ENCODE measurements around the gene HBG1. TPM values are rescaled to one million over a fixed set of nuclear protein-coding genes. Genes with fewer than 3 reads are reported as not detected.

The HBG1 gene
- total and polyA plus RNA-seq, 2 of the 8 experiments (the other 6 are each of a cell fraction or from before 2014, with no cell fraction given), result 0.26 TPM; not detected in 1

DNA sequence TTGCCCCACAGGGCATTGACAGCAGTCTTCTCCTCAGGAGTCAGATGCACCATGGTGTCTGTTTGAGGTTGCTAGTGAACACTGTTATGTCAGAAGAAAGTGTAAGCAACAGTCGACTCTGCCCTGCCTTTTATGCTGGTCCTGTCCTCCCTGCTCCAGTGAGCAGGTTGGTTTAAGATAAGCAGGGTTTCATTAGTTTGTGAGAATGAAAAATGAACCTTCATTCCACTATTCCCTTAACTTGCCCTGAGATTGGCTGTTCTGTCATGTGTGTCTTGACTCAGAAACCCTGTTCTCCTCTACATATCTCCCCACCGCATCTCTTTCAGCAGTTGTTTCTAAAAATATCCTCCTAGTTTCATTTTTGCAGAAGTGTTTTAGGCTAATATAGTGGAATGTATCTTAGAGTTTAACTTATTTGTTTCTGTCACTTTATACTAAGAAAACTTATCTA is 15.2 kb downstream of the HBG1 start, which contains the start of gene HBD:
Gene HBD, minus strand, starts transcription at position 103 of the 454 bp plus-strand sequence. Its CDS starts 50 bp downstream, at position 53.
- H4K91ac ChIP-seq (replicated peaks; ENCODE audit: insufficient read length, low read length), result no peak within 1 kb of the TSS
- 74% methylated on average over 2 of the region's 2 CpGs; no CpG with 5 or more reads in 1 of the 2 experiments for WGBS, 2 experiments (ENCODE audit: extremely low coverage in 1 of 2, insufficient coverage in 1 of 2, insufficient read length in 1 of 2, insufficient replicate concordance in 2 of 2, low coverage in 1 of 2, low lambda C conversion rate in 2 of 2, missing lambda C conversion rate in 1 of 2)
- no peak within 1 kb of the TSS for H2BK5ac ChIP-seq (ENCODE audit: low read depth, low read length)
- H4K8ac ChIP-seq (ENCODE audit: extremely low read depth, insufficient read depth, low read length), result no peak within 1 kb of the TSS
- no peaks in the 10 kb centered on the region for H3K36me3 ChIP-seq (ENCODE audit: control insufficient read depth in 2 of 4, insufficient read depth in 4 of 4, low read length in 3 of 4)
- CTCF ChIA-PET (ENCODE audit: partially characterized antibody), result interaction anchor here (0.6 kb wide), 1 partner anchor 624 kb away, joined by 3 read pairs; no protein-coding TSS in a partner anchor
- no peaks in the 10 kb centered on the region for H3K79me2 ChIP-seq (ENCODE audit: control insufficient read depth in 1 of 2, insufficient read depth in 2 of 2, low read length in 2 of 2)
- DNase-seq (ENCODE audit: low read depth in 1 of 2, low spot score in 2 of 2), result no peak
- H4K5ac ChIP-seq (ENCODE audit: insufficient read length, low read depth, low read length), result no peak within 1 kb of the TSS
- no peaks in the 10 kb centered on the region for H3K27me3 ChIP-seq (replicated peaks in 1 of 4; ENCODE audit: control insufficient read depth in 3 of 4, extremely low read depth in 1 of 4, insufficient read depth in 3 of 4, low read length in 3 of 4)
- FAIRE-seq, result no peak
- no peak within 1 kb of the TSS for H2AK5ac ChIP-seq (ENCODE audit: low read depth, low read length)
- no peak within 1 kb of the TSS for H3K4ac ChIP-seq (replicated peaks; ENCODE audit: insufficient read length, low read depth, low read length)
- H3K56ac ChIP-seq (replicated peaks; ENCODE audit: insufficient read length, low read depth, low read length), result no peak within 1 kb of the TSS
- H3K79me1 ChIP-seq (ENCODE audit: low read depth, low read length), result no peaks in the 10 kb centered on the region
- H3K9ac ChIP-seq (replicated peaks in 1 of 4; ENCODE audit: extremely low read depth in 1 of 4, low read depth in 3 of 4, low read length in 3 of 4), result no peak within 1 kb of the TSS
- H3K23me2 ChIP-seq (ENCODE audit: low read depth, low read length), result no peaks in the 10 kb centered on the region; the same call in 1 of the 2 replicates
- no peak within 1 kb of the TSS for H2BK15ac ChIP-seq (ENCODE audit: low read length)
- POLR2A ChIA-PET (ENCODE audit: partially characterized antibody), result no interaction called here
- H2BK120ac ChIP-seq (replicated peaks; ENCODE audit: low read depth, low read length), result no peak within 1 kb of the TSS
- no peak within 1 kb of the TSS for H2BK12ac ChIP-seq (ENCODE audit: low read depth, low read length)
- no peak within 1 kb of the TSS for H3K18ac ChIP-seq (ENCODE audit: extremely low read depth, low read length)
- H3K4me1 ChIP-seq (replicated peaks in 1 of 4; ENCODE audit: control insufficient read depth in 3 of 4, insufficient read depth in 4 of 4, low read length in 3 of 4), result no peaks in the 10 kb centered on the region
- H3K27ac ChIP-seq (ENCODE audit: low read depth, low read length), result no peak within 1 kb of the TSS
- H3K4me3 ChIP-seq (ENCODE audit: extremely low read depth in 1 of 4, insufficient read depth in 2 of 4, low read depth in 3 of 4, low read length in 4 of 4), result no peak within 1 kb of the TSS
- H3K14ac ChIP-seq (ENCODE audit: insufficient read length), result no peak within 1 kb of the TSS
- peak within 1 kb of the TSS; percentile 44; the same call in 1 of the 2 replicates for H2AFZ ChIP-seq (ENCODE audit: low read length)
- H4K20me1 ChIP-seq (replicated peaks in 1 of 2; ENCODE audit: control insufficient read depth in 1 of 2, insufficient read depth in 2 of 2, low read length in 2 of 2), result no peaks in the 10 kb centered on the region
- H2BK20ac ChIP-seq (ENCODE audit: low read length), result no peak within 1 kb of the TSS
- no peak within 1 kb of the TSS for H3K4me2 ChIP-seq (ENCODE audit: insufficient read depth in 1 of 2, low read depth in 2 of 2, low read length in 2 of 2)
- H3K9me3 ChIP-seq (ENCODE audit: insufficient read depth in 2 of 2, low read depth in 1 of 2, low read length in 1 of 2), result no peaks in the 10 kb centered on the region
- H3K23ac ChIP-seq (ENCODE audit: insufficient read length), result no peak within 1 kb of the TSS

Measured in H1 (cell line).